Activated naive CD4-positive, alpha-beta T cell treated with anti-CD3 and anti-CD28 coated beads, Interleukin-2, amount 10 ng/mL, durations not matched to agents 7 days and 5 days (primary cell): Measurements from ENCODE around the gene NFATC3.
A peak's percentile ranks its signal among the peaks of the same experiment; 100 is the strongest.

Experiments used
- CTCF ChIA-PET: fragments of 350-600 bp; sonication (Branson Sonifier 250); formaldehyde crosslinking; loops from one replicate; lab custom pipeline; 2021; ENCODE audit warnings: antibody characterized with exemption; lab: Charles Lee
- DNase-seq: peaks from one replicate; pipeline ENCODE4 v3.0.0-alpha.2; 2020
- H3K27ac Mint-ChIP-seq: one replicate; pipeline ENCODE4 v1.8.0; 2021; ENCODE audit warnings: mild to moderate bottlenecking, moderate library complexity, mixed read lengths
- H3K27me3 Mint-ChIP-seq: one replicate; pipeline ENCODE4 v1.8.0; 2021; ENCODE audit warnings: mild to moderate bottlenecking, mixed read lengths
- H3K36me3 Mint-ChIP-seq: one replicate; pipeline ENCODE4 v1.8.0; 2021; ENCODE audit warnings: mixed read lengths
- H3K4me1 Mint-ChIP-seq: one replicate; pipeline ENCODE4 v1.8.0; 2021; ENCODE audit warnings: mixed read lengths
- H3K4me3 Mint-ChIP-seq: one replicate; pipeline ENCODE4 v1.8.0; 2021; ENCODE audit warnings: mild to moderate bottlenecking, moderate library complexity, mixed read lengths
- H3K9me3 Mint-ChIP-seq: one replicate; pipeline ENCODE4 v1.8.0; 2021; ENCODE audit warnings: mixed read lengths

The NFATC3 gene

GRCh38 chr16:68085259-68086071 lies at the start of gene NFATC3:
NFATC3 (plus strand) TSS chr16:68085370; CDS start chr16:68085682, 312 bp downstream.
- CTCF ChIA-PET: interaction anchor here (0.7 to 5.3 kb wide), 12 partner anchors 8 to 201 kb away, joined by 3 to 64 read pairs (median 4); partner anchors contain the start of gene NRN1L
- H3K4me3 Mint-ChIP-seq: peak within 1 kb of the TSS; percentile 87
- peak within 1 kb of the TSS; percentile 96 for H3K27ac Mint-ChIP-seq
- DNase-seq: peak; percentile 99
- H3K4me1 Mint-ChIP-seq: peaks cover 66% of the 10 kb centered on the region
- H3K27me3 Mint-ChIP-seq: no peaks in the 10 kb centered on the region
- H3K9me3 Mint-ChIP-seq: no peaks in the 10 kb centered on the region
- peaks cover 26% of the 10 kb centered on the region for H3K36me3 Mint-ChIP-seq

DNA sequence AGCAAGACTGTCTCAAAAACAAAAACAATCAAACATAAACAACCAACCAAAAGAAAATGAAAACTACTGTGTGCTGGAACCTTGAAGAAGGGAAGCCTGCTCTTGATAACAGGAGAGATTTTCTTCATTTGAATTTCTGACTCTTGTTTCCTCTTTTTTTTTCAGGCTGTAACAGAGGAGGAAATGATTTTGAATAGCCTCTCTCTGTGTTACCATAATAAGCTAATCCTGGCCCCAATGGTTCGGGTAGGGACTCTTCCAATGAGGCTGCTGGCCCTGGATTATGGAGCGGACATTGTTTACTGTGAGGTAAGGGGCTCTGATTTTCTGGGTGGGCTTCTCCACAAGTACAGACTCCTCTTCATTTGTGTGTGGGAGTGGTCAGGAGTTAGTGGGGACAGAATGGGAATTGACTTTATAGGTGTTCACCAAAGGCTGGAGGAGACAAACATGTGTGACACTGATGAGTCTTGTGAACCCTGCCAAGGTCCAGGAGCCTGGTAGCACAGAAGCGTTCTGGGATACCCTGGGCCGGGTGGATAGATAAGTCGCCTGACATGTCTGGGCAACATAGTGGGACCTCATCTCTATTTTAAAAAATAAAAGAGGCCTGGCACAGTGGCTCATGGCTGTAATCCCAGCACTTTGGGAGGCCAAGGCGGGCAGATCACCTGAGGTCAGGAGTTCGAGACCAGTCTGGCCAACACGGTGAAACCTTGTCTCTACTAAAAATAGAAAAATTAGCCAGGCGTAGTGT lies 47.2 kb upstream of the NFATC3 start:
- H3K4me1 Mint-ChIP-seq: peaks cover 26% of the 10 kb centered on the region
- H3K4me3 Mint-ChIP-seq: no peak overlapping the region
- H3K27me3 Mint-ChIP-seq: no peaks in the 10 kb centered on the region
- H3K9me3 Mint-ChIP-seq: no peaks in the 10 kb centered on the region
- CTCF ChIA-PET: interaction anchor here (1.4 kb wide), 1 partner anchor 27 kb away, joined by 3 read pairs; no protein-coding TSS in a partner anchor
- no peak for DNase-seq
- H3K36me3 Mint-ChIP-seq: peaks cover 20% of the 10 kb centered on the region
- H3K27ac Mint-ChIP-seq: peak overlapping the region; percentile 60

DNA sequence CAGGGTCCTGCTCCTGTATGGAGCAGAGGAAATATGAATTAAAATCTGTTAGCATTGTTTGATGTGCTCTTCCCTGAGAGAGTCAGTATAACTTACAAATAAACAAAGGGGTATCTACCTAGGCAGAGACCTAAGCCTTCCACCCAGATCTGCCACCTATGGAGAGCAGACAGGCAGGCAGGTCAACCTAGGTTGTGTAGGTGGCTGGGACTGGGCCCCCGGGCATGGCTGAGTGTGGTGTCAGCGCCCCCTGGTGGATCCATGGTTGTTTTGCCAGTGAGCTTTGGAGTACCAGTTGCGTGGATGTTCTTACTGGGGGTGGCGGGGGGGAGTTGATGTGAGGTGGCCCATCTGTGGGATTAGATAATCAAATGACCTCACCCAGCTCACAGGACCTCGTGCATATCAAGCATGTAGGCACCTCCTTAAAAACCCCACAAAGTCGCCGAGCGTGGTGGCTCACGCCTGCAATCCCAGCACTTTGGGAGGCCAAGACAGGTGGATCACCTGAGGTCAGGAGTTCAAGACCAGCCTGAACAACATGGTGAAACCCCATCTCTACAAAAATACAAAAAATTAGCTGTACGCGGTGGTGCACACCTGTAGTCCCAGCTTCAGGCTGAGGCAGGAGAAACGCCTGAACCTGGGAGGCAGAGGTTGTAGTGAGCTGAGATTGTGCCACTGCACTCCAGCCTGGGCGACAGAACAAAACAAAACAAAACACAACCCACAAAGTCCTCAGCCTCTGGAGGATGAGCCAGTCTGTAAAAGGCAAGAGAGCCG lies 44.5 kb upstream of the NFATC3 start:
- H3K36me3 Mint-ChIP-seq: peaks cover 18% of the 10 kb centered on the region
- H3K4me3 Mint-ChIP-seq: no peak overlapping the region
- DNase-seq: peak; percentile 94

DNA sequence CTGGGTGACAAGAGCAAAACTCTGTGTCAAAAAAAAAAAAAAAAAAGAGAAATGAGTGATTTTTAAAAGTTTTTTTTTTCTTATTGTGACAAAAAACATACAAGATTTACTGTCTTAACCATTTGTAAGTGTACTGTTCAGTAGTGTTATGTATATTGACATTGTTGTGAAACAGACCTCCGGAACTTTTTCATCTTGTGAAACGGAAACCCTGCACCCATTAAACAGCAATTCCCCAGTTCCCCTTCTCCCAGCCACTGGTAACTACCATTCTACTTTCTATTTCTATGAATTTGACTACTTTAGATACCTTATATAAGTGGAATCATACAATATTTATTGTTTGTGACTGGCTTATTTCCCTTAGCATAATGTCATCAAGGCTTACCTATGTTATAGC lies 43.4 kb upstream of the NFATC3 start:
- Mint-ChIP-seq H3K27me3 (no peaks in the 10 kb centered on the region), H3K36me3 (peaks cover 18% of the 10 kb centered on the region), H3K4me1 (peaks cover 23% of the 10 kb centered on the region), H3K4me3 (no peak overlapping the region), H3K27ac (no peak overlapping the region), H3K9me3 (no peaks in the 10 kb centered on the region)
- CTCF ChIA-PET: interaction anchor here (1.1 to 5.0 kb wide), 10 partner anchors 9 to 521 kb away, joined by 3 to 61 read pairs (median 6); partner anchors contain the start of genes DPEP2 and NFATC3
- no peak for DNase-seq

More for the DNA sequence above, 44.5 kb upstream of the NFATC3 start:
- H3K4me1 Mint-ChIP-seq: peaks cover 23% of the 10 kb centered on the region
- H3K9me3 Mint-ChIP-seq: no peaks in the 10 kb centered on the region
- no peaks in the 10 kb centered on the region for H3K27me3 Mint-ChIP-seq
- peak overlapping the region; percentile 76 for H3K27ac Mint-ChIP-seq
- CTCF ChIA-PET: interaction anchor here (0.6 to 5.0 kb wide), 39 partner anchors 10 to 520 kb away, joined by 3 to 61 read pairs (median 5); partner anchors contain the start of genes DDX28, DPEP2, DPEP3 and DUS2

GRCh38 chr16:68046106-68046505 lies 39.1 kb upstream of the NFATC3 start:
- H3K9me3 Mint-ChIP-seq: no peaks in the 10 kb centered on the region
- H3K4me3 Mint-ChIP-seq: no peak overlapping the region
- no peak overlapping the region for H3K27ac Mint-ChIP-seq
- CTCF ChIA-PET: interaction anchor here (1.2 to 1.4 kb wide), 3 partner anchors 15 to 230 kb away, joined by 3 read pairs; no protein-coding TSS in a partner anchor
- DNase-seq: no peak
- H3K4me1 Mint-ChIP-seq: peaks cover 5% of the 10 kb centered on the region
- peaks cover 19% of the 10 kb centered on the region for H3K36me3 Mint-ChIP-seq
- H3K27me3 Mint-ChIP-seq: no peaks in the 10 kb centered on the region

DNA sequence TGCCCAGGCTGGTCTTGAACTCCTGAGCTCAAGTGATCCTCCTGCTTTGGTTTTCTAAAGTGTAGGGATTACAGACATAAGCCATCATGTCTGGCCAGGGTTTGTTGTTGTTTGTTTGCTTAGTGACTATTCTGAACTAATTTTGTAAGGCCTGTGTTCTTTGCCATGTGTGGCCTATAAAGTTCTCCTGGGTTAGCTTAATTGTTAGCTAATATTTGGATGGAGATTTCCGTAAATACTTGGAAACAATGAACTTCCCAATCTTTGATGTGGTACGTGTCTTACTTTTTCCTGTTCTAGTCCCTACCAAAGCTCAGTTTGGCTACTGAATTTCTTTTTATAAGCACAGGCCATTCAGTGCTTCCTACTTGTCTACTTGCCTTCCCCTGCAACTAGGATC lies 37.2 kb upstream of the NFATC3 start:
- Mint-ChIP-seq H3K27me3 (no peaks in the 10 kb centered on the region), H3K9me3 (no peaks in the 10 kb centered on the region), H3K4me3 (no peak overlapping the region), H3K27ac (no peak overlapping the region), H3K4me1 (peaks cover 5% of the 10 kb centered on the region), H3K36me3 (peaks cover 21% of the 10 kb centered on the region)
- CTCF ChIA-PET: no interaction called here
- no peak for DNase-seq

- Mint-ChIP-seq H3K27ac (no peak overlapping the region), H3K9me3 (no peaks in the 10 kb centered on the region), H3K27me3 (no peaks in the 10 kb centered on the region), H3K36me3 (peaks cover 34% of the 10 kb centered on the region), H3K4me1 (peaks cover 5% of the 10 kb centered on the region), H3K4me3 (no peak overlapping the region)
- CTCF ChIA-PET: no interaction called here
- no peak for DNase-seq
Observed at GRCh38 chr16:68049449-68049848, 35.7 kb upstream of the NFATC3 start.

GRCh38 chr16:68055395-68055794 lies 29.8 kb upstream of the NFATC3 start:
- no peaks in the 10 kb centered on the region for H3K27me3 Mint-ChIP-seq
- H3K27ac Mint-ChIP-seq: no peak overlapping the region
- no peaks in the 10 kb centered on the region for H3K9me3 Mint-ChIP-seq
- peaks cover 52% of the 10 kb centered on the region for H3K36me3 Mint-ChIP-seq
- peaks cover 21% of the 10 kb centered on the region for H3K4me1 Mint-ChIP-seq
- CTCF ChIA-PET: interaction anchor here (0.6 to 1.2 kb wide), 2 partner anchors 9 to 165 kb away, joined by 3 to 4 read pairs; no protein-coding TSS in a partner anchor
- DNase-seq: no peak
- H3K4me3 Mint-ChIP-seq: no peak overlapping the region

GRCh38 chr16:68059804-68060203 lies 25.4 kb upstream of the NFATC3 start:
- peak overlapping the region; percentile 1 for H3K27ac Mint-ChIP-seq
- peaks cover 52% of the 10 kb centered on the region for H3K36me3 Mint-ChIP-seq
- peaks cover 59% of the 10 kb centered on the region for H3K4me1 Mint-ChIP-seq
- no peak for DNase-seq
- no peak overlapping the region for H3K4me3 Mint-ChIP-seq
- H3K9me3 Mint-ChIP-seq: no peaks in the 10 kb centered on the region
- CTCF ChIA-PET: no interaction called here
- H3K27me3 Mint-ChIP-seq: no peaks in the 10 kb centered on the region

DNA sequence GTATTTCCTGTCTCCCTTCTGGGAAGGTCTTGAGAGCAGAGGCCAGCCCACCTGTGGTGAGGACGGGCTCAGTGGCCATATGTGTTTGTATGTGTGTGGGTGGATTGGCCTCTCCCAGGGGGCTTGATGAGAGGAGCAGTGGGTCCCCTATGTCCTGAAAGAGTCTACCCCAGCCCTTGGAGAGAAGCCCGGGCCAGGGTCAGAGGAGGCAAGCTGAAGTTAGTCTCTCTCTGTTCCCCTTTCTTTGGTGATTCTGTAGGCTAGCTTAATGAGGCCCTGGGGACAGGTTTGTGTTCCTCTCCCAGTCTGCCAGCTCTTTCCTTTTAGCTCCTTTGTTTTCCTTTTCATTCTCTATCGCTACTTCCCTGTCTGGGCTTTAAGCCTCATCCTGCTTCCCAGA lies 23.8 kb upstream of the NFATC3 start:
- peaks cover 75% of the 10 kb centered on the region for H3K4me1 Mint-ChIP-seq
- no peaks in the 10 kb centered on the region for H3K27me3 Mint-ChIP-seq
- no peak overlapping the region for H3K4me3 Mint-ChIP-seq
- peak overlapping the region; percentile 71 for H3K27ac Mint-ChIP-seq
- CTCF ChIA-PET: interaction anchor here (0.9 to 6.5 kb wide), 5 partner anchors 9 to 67 kb away, joined by 3 to 41 read pairs (median 4); partner anchors contain the start of gene NFATC3
- H3K9me3 Mint-ChIP-seq: no peaks in the 10 kb centered on the region
- no peak for DNase-seq
- peaks cover 51% of the 10 kb centered on the region for H3K36me3 Mint-ChIP-seq

- CTCF ChIA-PET: interaction anchor here (0.7 to 6.5 kb wide), 10 partner anchors 12 to 247 kb away, joined by 3 to 41 read pairs (median 4); partner anchors contain the start of genes NFATC3 and PSMB10
- peaks cover 84% of the 10 kb centered on the region for H3K4me1 Mint-ChIP-seq
- peak overlapping the region; percentile 93 for H3K27ac Mint-ChIP-seq
- H3K4me3 Mint-ChIP-seq: no peak overlapping the region
- DNase-seq: peak; percentile 67
- H3K9me3 Mint-ChIP-seq: no peaks in the 10 kb centered on the region
- no peaks in the 10 kb centered on the region for H3K27me3 Mint-ChIP-seq
- H3K36me3 Mint-ChIP-seq: peaks cover 55% of the 10 kb centered on the region
Observed at GRCh38 chr16:68062910-68063393, 22.2 kb upstream of the NFATC3 start.

GRCh38 chr16:68064791-68065365 lies 20.3 kb upstream of the NFATC3 start:
- CTCF ChIA-PET: interaction anchor here (0.9 to 6.5 kb wide), 17 partner anchors 10 to 544 kb away, joined by 3 to 41 read pairs (median 5); partner anchors contain the start of genes NFATC3 and PSMB10
- Mint-ChIP-seq H3K27ac (peak overlapping the region; percentile 88), H3K27me3 (no peaks in the 10 kb centered on the region), H3K4me3 (no peak overlapping the region), H3K9me3 (no peaks in the 10 kb centered on the region), H3K4me1 (peaks cover 83% of the 10 kb centered on the region), H3K36me3 (peaks cover 47% of the 10 kb centered on the region)
- DNase-seq: peak; percentile 85
